HL-60 (cell line): Measurements from ENCODE around the gene NDUFAB1.

Experiments
- POLR2AphosphoS5 ChIP-seq: IDR thresholded peaks from 2 replicates; pipeline ENCODE4 v1.6.1; 2012; ENCODE audit warnings: low read depth
- TF ChIP-seq, protein P1 (sequence below): IDR thresholded peaks from one replicate; pipeline ENCODE4 v1.5.1; 2011; ENCODE audit warnings: low read length, control low read depth, inconsistent platforms; ENCODE audit not compliant: insufficient read depth
- TF ChIP-seq, protein P2 (sequence below): IDR thresholded peaks from 2 replicates; pipeline ENCODE4 v1.6.1; 2012; ENCODE audit warnings: low read depth; ENCODE audit not compliant: insufficient replicate concordance

DNA sequence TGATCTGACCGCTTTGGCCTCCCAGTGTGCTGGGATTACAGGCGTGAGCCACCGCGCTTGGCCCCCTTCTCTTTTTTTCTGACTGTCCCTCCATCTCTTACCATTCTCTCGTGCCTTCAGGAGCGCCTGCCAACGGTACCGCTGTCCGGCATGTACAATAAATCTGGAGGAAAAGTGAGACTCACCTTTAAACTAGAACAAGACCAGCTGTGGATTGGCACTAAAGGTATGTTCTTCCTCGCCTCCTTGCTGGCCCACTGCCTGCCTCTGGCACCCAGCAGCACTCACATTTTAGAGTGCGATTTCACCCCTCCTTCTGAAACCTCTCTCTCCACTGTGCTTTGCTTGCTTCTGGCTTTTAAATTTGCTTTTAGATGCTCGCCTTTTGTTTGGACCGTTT lies 33.6 kb downstream of the NDUFAB1 start:
- TF ChIP-seq, protein P1, sequence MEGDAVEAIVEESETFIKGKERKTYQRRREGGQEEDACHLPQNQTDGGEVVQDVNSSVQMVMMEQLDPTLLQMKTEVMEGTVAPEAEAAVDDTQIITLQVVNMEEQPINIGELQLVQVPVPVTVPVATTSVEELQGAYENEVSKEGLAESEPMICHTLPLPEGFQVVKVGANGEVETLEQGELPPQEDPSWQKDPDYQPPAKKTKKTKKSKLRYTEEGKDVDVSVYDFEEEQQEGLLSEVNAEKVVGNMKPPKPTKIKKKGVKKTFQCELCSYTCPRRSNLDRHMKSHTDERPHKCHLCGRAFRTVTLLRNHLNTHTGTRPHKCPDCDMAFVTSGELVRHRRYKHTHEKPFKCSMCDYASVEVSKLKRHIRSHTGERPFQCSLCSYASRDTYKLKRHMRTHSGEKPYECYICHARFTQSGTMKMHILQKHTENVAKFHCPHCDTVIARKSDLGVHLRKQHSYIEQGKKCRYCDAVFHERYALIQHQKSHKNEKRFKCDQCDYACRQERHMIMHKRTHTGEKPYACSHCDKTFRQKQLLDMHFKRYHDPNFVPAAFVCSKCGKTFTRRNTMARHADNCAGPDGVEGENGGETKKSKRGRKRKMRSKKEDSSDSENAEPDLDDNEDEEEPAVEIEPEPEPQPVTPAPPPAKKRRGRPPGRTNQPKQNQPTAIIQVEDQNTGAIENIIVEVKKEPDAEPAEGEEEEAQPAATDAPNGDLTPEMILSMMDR, result no peak
- TF ChIP-seq, protein P2, sequence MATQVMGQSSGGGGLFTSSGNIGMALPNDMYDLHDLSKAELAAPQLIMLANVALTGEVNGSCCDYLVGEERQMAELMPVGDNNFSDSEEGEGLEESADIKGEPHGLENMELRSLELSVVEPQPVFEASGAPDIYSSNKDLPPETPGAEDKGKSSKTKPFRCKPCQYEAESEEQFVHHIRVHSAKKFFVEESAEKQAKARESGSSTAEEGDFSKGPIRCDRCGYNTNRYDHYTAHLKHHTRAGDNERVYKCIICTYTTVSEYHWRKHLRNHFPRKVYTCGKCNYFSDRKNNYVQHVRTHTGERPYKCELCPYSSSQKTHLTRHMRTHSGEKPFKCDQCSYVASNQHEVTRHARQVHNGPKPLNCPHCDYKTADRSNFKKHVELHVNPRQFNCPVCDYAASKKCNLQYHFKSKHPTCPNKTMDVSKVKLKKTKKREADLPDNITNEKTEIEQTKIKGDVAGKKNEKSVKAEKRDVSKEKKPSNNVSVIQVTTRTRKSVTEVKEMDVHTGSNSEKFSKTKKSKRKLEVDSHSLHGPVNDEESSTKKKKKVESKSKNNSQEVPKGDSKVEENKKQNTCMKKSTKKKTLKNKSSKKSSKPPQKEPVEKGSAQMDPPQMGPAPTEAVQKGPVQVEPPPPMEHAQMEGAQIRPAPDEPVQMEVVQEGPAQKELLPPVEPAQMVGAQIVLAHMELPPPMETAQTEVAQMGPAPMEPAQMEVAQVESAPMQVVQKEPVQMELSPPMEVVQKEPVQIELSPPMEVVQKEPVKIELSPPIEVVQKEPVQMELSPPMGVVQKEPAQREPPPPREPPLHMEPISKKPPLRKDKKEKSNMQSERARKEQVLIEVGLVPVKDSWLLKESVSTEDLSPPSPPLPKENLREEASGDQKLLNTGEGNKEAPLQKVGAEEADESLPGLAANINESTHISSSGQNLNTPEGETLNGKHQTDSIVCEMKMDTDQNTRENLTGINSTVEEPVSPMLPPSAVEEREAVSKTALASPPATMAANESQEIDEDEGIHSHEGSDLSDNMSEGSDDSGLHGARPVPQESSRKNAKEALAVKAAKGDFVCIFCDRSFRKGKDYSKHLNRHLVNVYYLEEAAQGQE, result no peak
- TF ChIP-seq POLR2AphosphoS5, result no peak
